ENCODE results near the gene ATP11C. TPM values are rescaled to one million over a fixed set of nuclear protein-coding genes. Genes with fewer than 3 reads are reported as not detected.

ATP11C gene
- 54.7 and 70.3 TPM in 2 replicates for total RNA-seq

GRCh38 chrX:139932901-139933796 is at the start of gene ATP11C:
Gene ATP11C, minus strand, starts transcription at chrX:139933053. Its CDS starts 1,011 bp downstream, at chrX:139932042.

GRCh38 chrX:139965421-139965820 is 32.6 kb upstream of the ATP11C start, which contains the start of gene CXorf66:
Gene CXorf66, minus strand, starts transcription at chrX:139965521. Its CDS starts 25 bp downstream, at chrX:139965496.

GRCh38 chrX:139708067-139708466 is 224.8 kb downstream of the ATP11C start, which contains the start of gene MCF2:
Gene MCF2, minus strand, starts transcription at chrX:139708167. Its CDS starts 56,423 bp downstream, at chrX:139651744.

Other genes with a start within 250 kb of the ATP11C start
- 0.16 TPM in 1 of 2 replicates, not detected in the other for gene MCF2, start 224.9 kb downstream of the ATP11C start, total RNA-seq
- not detected in 2 replicates for gene CXorf66, start 32.5 kb upstream of the ATP11C start, total RNA-seq